ENCODE data around the gene STC2.

The STC2 gene

GRCh38 chr5:173328844-173329490, 753 bp upstream of the STC2 start:
- DNase-seq, result no peak

DNA sequence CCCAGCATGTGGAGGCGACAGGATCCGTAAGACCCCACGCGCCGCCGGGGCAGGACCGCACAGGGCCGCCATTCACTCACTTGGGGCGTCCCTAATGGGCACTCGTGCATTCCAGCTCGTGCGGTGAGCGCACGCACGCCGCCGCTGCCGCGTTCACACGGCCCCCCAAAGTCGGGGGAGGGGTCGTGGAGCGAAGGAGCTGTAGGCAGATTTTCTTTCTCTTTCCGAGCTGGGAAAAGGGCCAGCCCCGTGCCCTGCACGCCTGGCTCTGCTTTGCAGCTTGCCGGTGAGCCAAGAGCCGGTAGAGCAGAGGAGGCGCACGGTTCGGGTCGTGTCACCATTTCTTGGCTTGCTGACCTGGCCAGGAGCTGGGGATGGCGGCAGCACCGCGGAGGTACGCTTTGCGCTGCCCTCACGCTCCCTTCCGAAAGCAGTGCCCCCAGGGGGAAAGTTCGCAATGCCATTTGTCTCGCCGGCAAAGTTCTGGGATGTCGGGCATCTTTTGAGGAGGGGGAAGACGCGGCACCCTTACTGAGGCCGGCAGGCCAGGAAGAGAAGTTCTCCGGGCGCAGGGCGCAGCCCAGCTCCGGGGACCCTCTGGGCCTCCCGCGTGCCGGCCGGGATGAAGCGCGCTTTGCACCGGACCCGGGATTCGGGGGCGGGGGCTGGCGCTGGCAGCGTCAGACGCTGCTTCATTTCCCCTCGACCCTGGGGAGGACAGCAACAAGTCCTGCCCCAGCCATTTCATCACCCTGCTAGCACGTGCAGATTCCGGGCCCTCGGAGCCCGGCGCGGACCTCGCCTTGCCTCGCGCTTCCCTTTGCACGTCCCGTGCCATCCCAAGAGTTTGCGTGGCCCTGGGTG, 898 bp downstream of the STC2 start:
- DNase-seq, result no peak

GRCh38 chr5:173326501-173326960, 1.7 kb downstream of the STC2 start:
- no peak for DNase-seq

- no peak for DNase-seq
Measured at GRCh38 chr5:173325091-173325698, 3.0 kb downstream of the STC2 start.

DNA sequence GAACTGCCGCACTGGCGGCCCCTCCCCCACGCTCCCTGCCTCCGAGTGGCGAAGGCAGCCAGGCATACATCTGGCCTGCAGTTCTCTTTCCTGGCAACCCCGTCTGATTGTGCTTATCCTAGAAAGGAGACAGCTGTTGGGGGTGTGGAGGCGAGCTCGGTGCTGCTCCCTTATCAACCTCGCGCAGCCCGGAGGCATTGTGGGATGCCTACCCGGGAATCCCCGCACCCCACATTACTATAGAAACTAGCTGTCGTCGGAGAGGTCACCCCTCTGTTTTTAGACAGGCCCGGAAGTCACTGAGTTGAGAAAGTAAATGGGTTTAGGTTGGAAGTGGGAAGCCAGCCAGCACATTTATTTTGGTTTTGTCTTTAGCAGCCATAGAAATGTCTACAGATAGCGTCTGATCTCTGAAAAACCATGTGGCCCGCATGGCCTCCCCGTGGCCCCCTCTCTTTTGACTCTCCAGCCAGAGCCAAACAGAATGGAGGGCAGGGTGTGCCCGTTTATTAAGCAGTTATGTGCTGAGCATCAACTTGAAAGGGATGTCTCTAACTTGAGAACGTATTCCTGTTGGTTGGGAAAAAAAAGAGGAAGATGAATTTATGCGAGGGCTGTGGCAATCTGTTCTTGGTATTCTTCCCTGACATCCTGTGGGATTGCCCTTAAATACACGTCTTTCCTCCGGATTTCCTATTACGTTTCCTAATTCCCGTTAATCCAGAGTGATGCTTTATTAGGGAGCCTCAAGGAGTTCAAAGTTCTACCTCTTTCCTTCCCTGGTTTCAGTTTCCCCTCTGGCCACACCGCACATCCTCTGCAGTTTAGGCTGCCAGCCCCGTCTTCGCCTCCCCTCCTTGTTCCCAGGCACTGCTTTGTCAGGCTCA, 3.9 kb downstream of the STC2 start:
- DNase-seq, result no peak

GRCh38 chr5:173323799-173324114, 4.5 kb downstream of the STC2 start:
- no peak for DNase-seq

DNA sequence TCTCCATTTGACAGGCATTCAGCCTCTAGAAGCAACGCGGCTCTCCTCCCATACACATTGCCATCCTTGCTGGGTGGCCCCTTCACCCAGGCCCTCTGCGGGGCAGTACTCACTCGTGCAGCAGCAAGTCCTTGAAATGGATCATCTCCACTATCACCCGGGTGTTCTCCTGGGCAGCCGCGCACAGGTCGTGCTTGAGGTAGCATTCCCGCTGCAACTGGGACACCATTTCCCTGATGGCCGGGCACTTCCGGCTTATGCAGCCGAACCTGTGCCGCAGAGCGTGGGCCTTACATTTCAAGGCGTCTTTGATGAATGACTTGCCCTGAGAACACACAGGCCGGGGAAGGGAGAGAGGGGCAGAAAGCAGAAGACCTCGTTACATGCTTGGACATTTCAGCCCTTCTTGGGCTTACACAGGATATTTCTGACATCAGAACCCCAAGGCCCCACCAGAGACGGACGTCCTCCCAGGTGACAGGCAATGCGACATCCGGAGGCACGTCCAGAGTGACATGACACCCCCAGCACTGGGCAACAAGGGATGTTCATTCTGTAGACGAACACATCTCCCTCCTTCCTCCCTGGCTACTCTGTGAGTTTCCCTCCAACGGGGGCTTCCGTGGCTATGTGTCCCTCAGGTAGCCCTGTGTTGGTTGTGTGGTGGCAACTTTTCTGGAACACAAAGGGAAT, 5.0 kb downstream of the STC2 start:
- no peak for DNase-seq

DNA sequence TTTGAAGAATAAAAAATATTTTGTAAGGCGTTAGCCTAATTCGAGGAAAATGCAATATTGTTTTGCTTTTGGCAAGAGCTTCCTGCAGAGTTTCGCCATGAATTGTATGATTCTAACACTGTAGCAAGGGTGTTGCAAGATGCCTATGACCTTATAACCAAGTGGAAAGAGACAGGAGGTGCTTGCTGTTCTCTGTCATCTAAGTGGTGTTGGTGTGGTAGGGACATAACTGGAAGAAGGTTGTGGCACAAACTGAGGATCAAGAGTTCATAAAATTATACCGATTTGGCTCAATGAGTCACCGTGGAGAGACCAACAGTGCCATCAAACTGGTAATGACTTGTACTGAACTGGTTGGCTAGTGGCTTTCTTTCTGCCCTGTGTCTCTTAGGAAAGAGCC, 6.3 kb downstream of the STC2 start:
- no peak for DNase-seq

- no peak for DNase-seq
Measured at GRCh38 chr5:173320259-173320658, 8.0 kb downstream of the STC2 start.

- DNase-seq, result no peak
Measured at GRCh38 chr5:173319646-173320045, 8.6 kb downstream of the STC2 start.

- no peak for DNase-seq
Measured at GRCh38 chr5:173318881-173319620, 9.2 kb downstream of the STC2 start.

DNA sequence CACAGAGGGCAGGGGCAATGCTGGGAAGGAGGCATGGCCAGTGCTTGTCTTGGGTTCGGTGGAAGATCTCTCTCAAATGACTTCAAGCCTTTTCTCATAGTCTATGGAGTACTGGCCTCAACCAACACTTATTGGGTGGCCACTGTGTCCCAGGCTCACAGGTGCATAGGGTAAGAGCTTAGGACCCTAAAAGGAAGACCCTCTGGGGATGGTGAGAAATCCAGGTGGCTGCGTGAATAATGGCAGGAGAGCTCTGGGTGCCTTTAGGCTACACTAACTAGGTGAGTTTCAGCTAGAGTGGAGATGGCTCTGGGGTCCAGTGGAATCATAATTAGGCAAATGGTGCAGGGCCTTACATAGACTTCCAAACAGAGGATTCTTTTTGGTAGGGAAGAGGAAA, 9.9 kb downstream of the STC2 start:
- DNase-seq, result no peak

DNA sequence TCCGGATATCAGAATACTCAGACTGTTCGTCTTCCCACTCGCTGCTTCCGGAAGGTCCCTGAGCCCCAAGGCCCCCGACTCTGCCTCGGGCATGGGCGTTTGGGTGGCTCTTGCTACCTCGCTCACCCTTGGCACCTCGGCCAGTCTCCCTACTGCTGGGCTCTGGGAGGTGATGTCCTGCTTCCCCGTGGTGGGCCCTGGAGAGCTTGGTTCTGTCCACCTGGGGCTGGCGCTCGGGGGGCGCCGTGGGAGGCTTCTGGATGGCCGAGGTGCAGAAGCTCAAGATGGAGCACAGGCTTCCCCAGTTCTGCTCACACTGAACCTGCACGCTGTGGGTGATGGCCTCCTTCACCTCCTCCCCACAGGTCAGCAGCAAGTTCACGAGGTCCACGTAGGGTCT, 10.4 kb downstream of the STC2 start:
- no peak for DNase-seq

GRCh38 chr5:173317091-173317730, 11.0 kb downstream of the STC2 start:
- DNase-seq, result no peak

DNA sequence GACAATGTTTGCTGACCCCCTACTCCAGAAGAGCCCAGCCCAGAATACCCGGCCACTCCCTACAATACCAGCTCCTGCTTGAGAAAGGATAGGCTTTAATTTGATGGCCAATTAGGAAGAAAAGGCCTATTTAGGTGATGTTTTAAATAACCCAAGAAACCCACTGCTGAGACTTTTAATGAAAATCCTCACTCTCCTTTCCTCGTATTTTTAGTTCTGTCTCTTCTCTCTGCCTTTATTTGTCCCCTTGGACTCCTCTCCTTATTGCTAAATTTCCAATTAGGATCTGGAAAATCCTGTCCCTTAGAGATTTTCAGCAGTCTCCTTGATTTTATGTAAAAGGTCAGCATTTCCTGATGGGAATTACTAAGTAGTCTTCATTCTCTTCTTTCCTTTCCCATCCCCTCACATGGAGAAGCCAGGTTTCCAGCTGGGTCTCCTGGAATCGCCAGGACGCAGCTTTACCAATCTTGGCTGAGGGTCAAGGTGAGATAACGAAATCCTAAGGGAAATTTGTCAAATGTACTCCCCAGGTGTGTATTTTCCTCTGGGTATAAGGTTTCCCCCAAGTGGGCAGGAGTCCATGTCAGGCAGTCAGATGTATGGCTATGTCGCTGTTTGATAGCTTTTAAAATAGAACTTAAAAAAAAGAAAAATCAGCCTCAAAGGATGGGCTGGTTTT, 11.7 kb downstream of the STC2 start:
- no peak for DNase-seq

DNA sequence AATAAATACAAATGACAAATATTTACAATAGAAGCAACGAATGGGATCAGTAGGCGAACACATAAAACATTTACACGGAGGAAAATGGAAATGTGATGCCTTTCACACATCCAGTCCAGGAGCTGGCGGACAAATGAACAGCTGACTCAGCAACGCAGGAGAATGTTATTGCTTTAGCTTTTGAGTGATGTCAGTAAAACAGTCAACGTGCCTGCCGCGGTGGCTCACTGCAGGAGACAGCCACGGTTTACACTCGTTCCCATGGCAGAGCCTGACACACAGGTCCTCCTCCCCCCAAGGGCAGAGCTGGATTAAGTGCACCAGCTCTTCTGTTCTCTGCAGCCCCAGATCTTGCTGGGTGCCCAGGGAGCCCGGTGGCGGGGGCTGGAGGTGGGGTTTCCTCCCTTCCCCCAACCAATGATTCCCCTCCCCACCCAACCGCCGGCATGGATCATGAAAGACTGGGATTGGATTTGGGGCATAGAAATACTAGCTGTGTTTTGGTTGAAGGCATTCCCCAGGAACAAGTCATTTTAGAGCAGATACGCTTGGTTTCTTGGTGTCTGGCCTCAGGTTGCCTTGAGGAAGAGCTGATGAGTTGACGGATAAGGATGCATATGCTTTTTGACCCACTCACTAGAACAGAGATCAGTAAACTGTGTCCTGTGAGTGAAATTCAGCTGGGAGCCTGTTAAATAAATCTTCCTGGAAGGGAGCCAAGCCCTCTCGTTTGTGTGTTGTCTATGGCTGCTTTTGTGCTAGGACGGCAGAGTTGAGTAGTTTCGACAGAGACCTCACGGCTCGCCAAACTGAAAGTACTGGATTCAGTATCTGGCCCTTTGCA, 12.5 kb downstream of the STC2 start:
- peak; percentile 9 for DNase-seq

DNA sequence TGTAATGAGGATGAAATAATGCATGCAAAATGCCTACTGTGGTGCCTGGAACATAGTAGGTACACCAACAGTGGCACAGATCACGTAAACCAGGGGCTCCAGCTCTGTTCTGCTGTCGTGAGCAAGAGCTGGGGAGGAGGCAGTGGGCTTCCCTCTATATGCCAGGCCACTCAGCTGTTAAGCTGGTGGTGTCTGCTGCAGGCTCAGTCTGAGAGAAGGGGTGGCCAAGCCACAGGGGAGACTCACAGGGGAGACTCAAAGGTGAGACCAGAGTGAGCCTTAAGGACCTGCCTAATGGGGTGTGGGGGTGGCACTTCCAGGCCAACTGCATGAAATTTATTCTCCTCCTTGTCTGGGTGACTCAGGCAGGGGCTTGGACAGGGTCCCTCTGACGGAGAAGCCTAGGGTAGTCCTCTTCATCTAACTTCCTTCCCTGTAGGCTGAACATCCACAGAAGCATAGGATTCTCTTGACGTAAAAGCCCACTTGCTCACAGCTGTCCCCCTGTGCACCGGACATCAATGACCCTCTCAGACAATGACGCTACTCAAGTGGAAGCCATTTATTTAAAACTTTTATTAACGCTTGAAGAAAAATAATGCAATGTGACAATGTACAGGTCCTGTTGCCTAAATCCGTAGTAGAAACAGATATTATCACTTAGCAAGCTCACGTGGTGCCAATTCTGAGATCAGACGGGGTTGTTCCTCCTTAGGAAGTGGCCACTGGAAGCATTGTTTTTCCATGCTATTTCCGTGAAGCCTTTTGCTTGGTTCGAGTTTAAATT, 13.9 kb downstream of the STC2 start:
- DNase-seq, result no peak

DNA sequence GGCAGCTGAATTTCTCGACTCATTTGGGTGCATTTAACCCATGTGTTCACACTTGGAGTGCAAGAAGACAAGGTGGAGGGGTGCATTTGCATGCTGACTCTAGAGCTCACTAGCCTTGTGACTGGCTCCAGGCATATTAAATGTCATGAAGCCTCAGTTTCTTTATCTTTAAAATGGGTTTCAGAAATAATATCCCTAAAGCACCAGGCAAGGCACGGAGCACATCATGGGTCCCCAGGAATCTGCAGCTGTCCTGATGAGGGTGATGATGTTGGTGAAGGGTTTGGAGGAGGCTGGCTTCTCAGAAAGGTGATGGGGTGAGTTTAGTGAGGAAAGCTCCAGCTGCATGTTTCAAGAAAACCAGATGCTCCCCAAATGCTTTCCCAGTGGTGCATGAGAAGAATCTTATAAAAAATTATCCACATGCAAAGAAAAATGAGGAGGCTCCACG, 14.8 kb downstream of the STC2 start:
- no peak for DNase-seq

DNA sequence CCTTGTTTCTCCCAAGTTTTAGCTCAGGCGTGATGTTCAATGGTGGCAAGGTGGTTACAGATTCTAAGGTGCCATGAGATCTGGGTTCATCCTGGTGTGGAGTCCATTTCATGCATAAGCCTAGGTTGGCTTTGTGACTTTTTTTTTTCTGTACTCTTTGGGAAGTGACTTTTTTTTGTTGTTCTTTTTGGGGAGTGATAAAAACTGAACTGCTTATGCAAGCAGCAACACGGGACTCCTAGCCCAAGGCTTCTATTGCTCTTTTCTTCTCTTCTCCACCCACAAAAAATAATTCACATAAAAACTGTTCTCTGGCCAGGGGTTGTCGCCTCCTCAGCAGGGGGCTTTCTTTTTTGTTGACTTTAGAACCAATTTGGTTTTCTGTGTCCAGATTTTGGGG, 15.4 kb downstream of the STC2 start:
- no peak for DNase-seq

Data from NCI-H82 (cell line).